CD14-positive monocyte (primary cell): ENCODE measurements around the gene SYPL2. TPM values are rescaled to one million over a fixed set of nuclear protein-coding genes. Genes with fewer than 3 reads are reported as not detected.
A peak's percentile ranks its signal among the peaks of the same experiment; 100 is the strongest.

ENCODE experiments used
- DNase-seq, 3 donors: peaks; one replicate each; pipeline ENCODE4 v3.0.0-alpha.2; 2011 to 2022
- H2AFZ ChIP-seq: 2 replicates; pipeline ENCODE4 v1.6.0; 2012; ENCODE audit warnings: mild to moderate bottlenecking, low read depth, low read length, inconsistent platforms; ENCODE audit not compliant: insufficient read depth, poor library complexity, severe bottlenecking
- H3K27ac ChIP-seq, 2 donors: 1 replicate in 1 of 2; 2 replicates in 1 of 2; pipeline ENCODE4 v1.5.1; 2012 to 2013; ENCODE audit warnings: low read length in 2 of 2, control low read depth in 1 of 2, inconsistent platforms in 1 of 2, low read depth in 1 of 2, mild to moderate bottlenecking in 1 of 2
- H3K27me3 ChIP-seq, 2 donors: one replicate each; pipeline versions ENCODE4 v1.6.0 to v1.6.1; 2011 to 2013; ENCODE audit warnings: low read length in 2 of 2; ENCODE audit not compliant: control insufficient read depth in 2 of 2, insufficient read depth in 2 of 2
- H3K36me3 ChIP-seq, 2 donors: replicated peaks in 1 of 2; 1 replicate in 1 of 2; 2 replicates in 1 of 2; pipeline versions ENCODE4 v1.5.1 to v1.6.1; 2012 to 2013; ENCODE audit warnings: low read length in 2 of 2, control low read depth in 1 of 2, inconsistent platforms in 1 of 2, mild to moderate bottlenecking in 1 of 2; ENCODE audit not compliant: insufficient read depth in 2 of 2, control insufficient read depth in 1 of 2
- H3K4me1 ChIP-seq, 2 donors: 1 replicate in 1 of 2; 2 replicates in 1 of 2; pipeline versions ENCODE4 v1.5.1 to v1.6.1; 2012 to 2013; ENCODE audit warnings: low read length in 2 of 2, control low read depth in 1 of 2, inconsistent platforms in 1 of 2, mild to moderate bottlenecking in 1 of 2, moderate library complexity in 1 of 2; ENCODE audit not compliant: insufficient read depth in 2 of 2, control insufficient read depth in 1 of 2
- H3K4me2 ChIP-seq: replicated peaks from 2 replicates; pipeline ENCODE3; 2012; ENCODE audit warnings: low read length, moderate library complexity, mild to moderate bottlenecking; ENCODE audit not compliant: poor library complexity, severe bottlenecking; ENCODE audit errors: extremely low read depth
- H3K4me3 ChIP-seq, 3 experiments: fragments of 200-600 bp in 1 of 3; sonication (generic) in 1 of 3; replicated peaks in 1 of 3; 1 replicate in 2 of 3; 2 replicates in 1 of 3; pipeline ENCODE4 v1.5.1; 2011 to 2013; ENCODE audit warnings: low read length in 3 of 3, mild to moderate bottlenecking in 3 of 3, control low read depth in 2 of 3, low read depth in 2 of 3, inconsistent platforms in 1 of 3, moderate library complexity in 1 of 3
- H3K79me2 ChIP-seq: 2 replicates; pipeline ENCODE4 v1.6.0; 2012; ENCODE audit warnings: mild to moderate bottlenecking, control low read depth, inconsistent platforms, low read length, moderate library complexity; ENCODE audit not compliant: insufficient read depth
- H3K9ac ChIP-seq: 2 replicates; pipeline ENCODE4 v1.6.0; 2017; ENCODE audit warnings: low read length, mild to moderate bottlenecking; ENCODE audit not compliant: insufficient read depth, poor library complexity, severe bottlenecking
- H3K9me3 ChIP-seq, 2 donors: replicated peaks in 1 of 2; 1 replicate in 1 of 2; 2 replicates in 1 of 2; pipeline versions ENCODE4 v1.5.1 to v1.6.1; 2012 to 2013; ENCODE audit warnings: low read length in 2 of 2, control low read depth in 1 of 2; ENCODE audit not compliant: control insufficient read depth in 1 of 2, insufficient read depth in 1 of 2
- H4K20me1 ChIP-seq: 2 replicates; pipeline ENCODE4 v1.6.0; 2012; ENCODE audit warnings: mild to moderate bottlenecking, low read length, control low read depth, moderate library complexity; ENCODE audit not compliant: insufficient read depth
- H3K27ac Mint-ChIP-seq, 7 donors: one replicate each; pipeline ENCODE4 v1.8.0; 2020; ENCODE audit warnings: mild to moderate bottlenecking in 7 of 7, mixed read lengths in 7 of 7, moderate library complexity in 6 of 7, inconsistent platforms in 2 of 7
- H3K27me3 Mint-ChIP-seq, 3 donors: one replicate each; pipeline ENCODE4 v1.8.0; 2021 to 2022; ENCODE audit warnings: low read depth in 3 of 3, mild to moderate bottlenecking in 3 of 3, mixed read lengths in 3 of 3, moderate library complexity in 3 of 3, inconsistent platforms in 1 of 3
- H3K36me3 Mint-ChIP-seq, 2 donors: one replicate each; pipeline ENCODE4 v1.8.0; 2020; ENCODE audit warnings: mixed read lengths in 2 of 2, inconsistent platforms in 1 of 2, mild to moderate bottlenecking in 1 of 2
- H3K4me1 Mint-ChIP-seq: one replicate; pipeline ENCODE4 v1.8.0; 2020; ENCODE audit warnings: mild to moderate bottlenecking, mixed read lengths
- H3K4me3 Mint-ChIP-seq, 2 donors: one replicate each; pipeline ENCODE4 v1.8.0; 2020; ENCODE audit warnings: mild to moderate bottlenecking in 2 of 2, mixed read lengths in 2 of 2, moderate library complexity in 1 of 2
- H3K9me3 Mint-ChIP-seq, 7 donors: one replicate each; pipeline ENCODE4 v1.8.0; 2020 to 2022; ENCODE audit warnings: mixed read lengths in 7 of 7, mild to moderate bottlenecking in 6 of 7, moderate library complexity in 6 of 7, inconsistent platforms in 2 of 7
- WGBS: methylation state at CpG from one replicate; pipeline ENCODE4 v1.1.5; 2013; ENCODE audit warnings: missing lambda C conversion rate; ENCODE audit not compliant: insufficient coverage; 5-methylcytosine and 5-hydroxymethylcytosine counted together
- intact Hi-C, 2 donors: fragments of 100-400 bp; cut with micrococcal nuclease; formaldehyde crosslinking; loops; one replicate each; pipeline versions ENCODE4 v1.15.0 to v1.15.1; 2023
- polyA plus RNA-seq, 3 donors: library from polyadenylated mRNA; depleted of rRNA in 1 of 3; unstranded in 2 of 3; stranded (reverse) in 1 of 3; fragments of 300-500 nt in 2 of 3; fragments of >200 nt in 1 of 3; fragmentation: Illumina TruSeq in 2 of 3; gene quantifications; 1 replicate in 2 of 3; 2 replicates in 1 of 3; pipeline ENCODE4 v1.2.3, GENCODE V29; 2012 to 2021
- TF ChIP-seq, protein P1 (sequence below): fragments of 200-600 bp; IDR thresholded peaks from one replicate; pipeline ENCODE4 v1.8.0; 2022; ENCODE audit warnings: antibody characterized with exemption, mild to moderate bottlenecking

Gene SYPL2
- polyA plus RNA-seq, 3 donors = 0.03 to 0.12 TPM; not detected in 1

DNA sequence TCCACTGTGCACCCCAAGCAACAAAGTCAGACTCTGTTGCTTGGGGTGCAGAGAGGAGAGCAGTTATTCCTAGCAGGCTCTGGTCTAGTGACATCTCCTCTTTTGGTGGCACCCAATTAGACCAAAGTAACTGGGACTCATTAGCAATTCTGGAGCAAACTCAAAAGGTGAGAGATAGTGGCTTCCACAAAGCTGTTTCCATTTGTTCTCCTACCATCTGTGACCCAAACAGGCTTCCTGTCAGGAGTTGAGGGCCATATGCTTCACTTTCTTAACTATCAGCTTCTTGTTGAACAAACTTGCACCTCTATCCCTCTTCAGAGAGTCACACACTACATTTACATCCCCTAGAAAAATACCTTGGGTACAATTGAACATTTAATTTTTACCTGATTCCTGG lies 15.9 kb downstream of the SYPL2 start:
- no peak overlapping the region for H3K27ac Mint-ChIP-seq
- DNase-seq = no peak
- H3K4me1 ChIP-seq = peaks cover 29 to 33% of the 10 kb centered on the region in 2 donors
- no peak overlapping the region for H3K27ac ChIP-seq
- no peak overlapping the region for H3K4me3 ChIP-seq
- peaks cover 33 to 38% (median 35%) of the 10 kb centered on the region in 3 donors for H3K27me3 Mint-ChIP-seq
- H3K4me3 Mint-ChIP-seq = peak overlapping the region in 1 of 2 donors; percentile 63
- peaks cover 0 to 6% of the 10 kb centered on the region in 2 donors for H3K36me3 Mint-ChIP-seq
- no peak overlapping the region for H3K4me2 ChIP-seq
- no peaks in the 10 kb centered on the region for H4K20me1 ChIP-seq
- no peaks in the 10 kb centered on the region for H3K9me3 ChIP-seq
- no peak overlapping the region for H2AFZ ChIP-seq
- intact Hi-C loops = loop anchor here (2.0 to 5.0 kb wide), 2 partner anchors 55 kb away; partner anchors contain the start of gene PSMA5 (in 2 of the 2)
- no peaks in the 10 kb centered on the region for H3K36me3 ChIP-seq
- H3K9ac ChIP-seq = no peak overlapping the region
- H3K4me1 Mint-ChIP-seq = peaks cover 43% of the 10 kb centered on the region
- TF ChIP-seq, protein P1, sequence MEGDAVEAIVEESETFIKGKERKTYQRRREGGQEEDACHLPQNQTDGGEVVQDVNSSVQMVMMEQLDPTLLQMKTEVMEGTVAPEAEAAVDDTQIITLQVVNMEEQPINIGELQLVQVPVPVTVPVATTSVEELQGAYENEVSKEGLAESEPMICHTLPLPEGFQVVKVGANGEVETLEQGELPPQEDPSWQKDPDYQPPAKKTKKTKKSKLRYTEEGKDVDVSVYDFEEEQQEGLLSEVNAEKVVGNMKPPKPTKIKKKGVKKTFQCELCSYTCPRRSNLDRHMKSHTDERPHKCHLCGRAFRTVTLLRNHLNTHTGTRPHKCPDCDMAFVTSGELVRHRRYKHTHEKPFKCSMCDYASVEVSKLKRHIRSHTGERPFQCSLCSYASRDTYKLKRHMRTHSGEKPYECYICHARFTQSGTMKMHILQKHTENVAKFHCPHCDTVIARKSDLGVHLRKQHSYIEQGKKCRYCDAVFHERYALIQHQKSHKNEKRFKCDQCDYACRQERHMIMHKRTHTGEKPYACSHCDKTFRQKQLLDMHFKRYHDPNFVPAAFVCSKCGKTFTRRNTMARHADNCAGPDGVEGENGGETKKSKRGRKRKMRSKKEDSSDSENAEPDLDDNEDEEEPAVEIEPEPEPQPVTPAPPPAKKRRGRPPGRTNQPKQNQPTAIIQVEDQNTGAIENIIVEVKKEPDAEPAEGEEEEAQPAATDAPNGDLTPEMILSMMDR = no peak
- no peaks in the 10 kb centered on the region for H3K79me2 ChIP-seq
- H3K9me3 Mint-ChIP-seq = no peaks in the 10 kb centered on the region
- H3K27me3 ChIP-seq = peaks cover 8 to 31% of the 10 kb centered on the region in 2 donors

DNA sequence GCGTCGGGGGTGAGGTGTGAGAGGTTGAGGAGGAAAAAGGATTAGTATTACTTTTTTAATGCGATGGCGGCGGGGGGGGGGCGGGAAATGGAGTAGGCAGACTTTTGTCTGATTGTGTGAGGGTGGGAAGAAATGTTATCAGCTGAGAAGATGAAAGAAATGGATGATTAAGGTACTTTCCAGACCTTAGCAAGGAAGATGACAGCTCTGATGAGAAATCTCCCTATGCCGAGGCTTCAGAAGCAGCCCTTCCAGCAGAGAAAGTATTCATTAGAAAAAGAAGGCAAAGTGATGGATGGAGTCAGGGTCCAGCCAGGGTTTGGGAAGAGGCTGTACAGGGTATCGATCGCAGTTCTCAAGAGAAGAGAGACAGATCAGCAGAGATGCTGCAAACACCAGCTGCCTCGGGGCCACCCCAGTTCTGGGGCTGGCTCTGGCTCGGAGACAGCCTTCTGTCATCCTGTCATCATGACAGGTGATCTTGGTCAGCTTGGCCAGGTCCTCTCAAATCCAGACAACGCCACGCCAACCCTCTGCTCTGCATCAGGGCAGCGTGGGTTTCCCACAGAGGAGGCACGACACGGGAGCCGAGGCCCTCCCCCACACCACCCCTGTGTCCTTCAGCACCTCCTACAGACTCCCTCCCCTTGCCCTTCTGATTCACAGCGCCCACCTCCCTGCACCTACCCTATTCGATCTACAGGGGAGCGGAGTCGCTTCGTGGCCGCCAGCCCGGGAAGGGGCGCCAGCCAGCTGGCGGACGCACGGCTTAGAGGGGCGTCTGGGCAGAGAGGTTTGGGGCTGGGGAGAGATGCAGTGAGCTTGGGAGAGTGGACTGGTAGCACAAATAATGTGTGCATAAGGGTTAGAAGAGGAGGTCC lies 16.7 kb downstream of the SYPL2 start:
- peak overlapping the region; percentile 100 for H3K4me2 ChIP-seq
- H4K20me1 ChIP-seq = no peaks in the 10 kb centered on the region
- DNase-seq = no peak
- TF ChIP-seq, protein P1 = no peak
- peak overlapping the region; percentile 53 to 93 (median 66) for H3K4me3 ChIP-seq
- no peaks in the 10 kb centered on the region for H3K9me3 Mint-ChIP-seq
- H3K36me3 ChIP-seq = no peaks in the 10 kb centered on the region
- peak overlapping the region; percentile 100 for H2AFZ ChIP-seq
- H3K36me3 Mint-ChIP-seq = peaks cover 6 to 11% of the 10 kb centered on the region in 2 donors
- intact Hi-C loops = loop anchor here (2.0 to 5.0 kb wide), 2 partner anchors 56 kb away; partner anchors contain the start of gene PSMA5 (in 2 of the 2)
- peaks cover 32 to 38% (median 35%) of the 10 kb centered on the region in 3 donors for H3K27me3 Mint-ChIP-seq
- H3K27me3 ChIP-seq = peaks cover 8 to 31% of the 10 kb centered on the region in 2 donors
- peak overlapping the region in 2 of 7 donors; percentile 40 to 56 for H3K27ac Mint-ChIP-seq
- H3K9me3 ChIP-seq = no peaks in the 10 kb centered on the region
- no peak overlapping the region for H3K27ac ChIP-seq
- WGBS = 6% methylated on average over 16 of the region's 29 CpGs
- peaks cover 24 to 28% of the 10 kb centered on the region in 2 donors for H3K4me1 ChIP-seq
- peak overlapping the region; percentile 44 for H3K9ac ChIP-seq
- H3K4me3 Mint-ChIP-seq = peak overlapping the region; percentile 89 to 97
- no peaks in the 10 kb centered on the region for H3K79me2 ChIP-seq
- peaks cover 36% of the 10 kb centered on the region for H3K4me1 Mint-ChIP-seq
